HepG2 (cell line): ENCODE data around the gene RAG2. TPM values are rescaled to one million over a fixed set of nuclear protein-coding genes. Genes with fewer than 3 reads are reported as not detected.

Source experiments
- ATF4 ChIP-seq, 2 experiments: fragments of 450-650 bp in 1 of 2; sonication (generic) in 1 of 2; formaldehyde crosslinking; IDR thresholded peaks; 2 replicates each; pipeline versions ENCODE4 v1.5.0 to v1.8.0; 2020 to 2022; ENCODE audit warnings: mild to moderate bottlenecking in 1 of 2, missing genetic modification reagents in 1 of 2
- BCL6 ChIP-seq: IDR thresholded peaks from 2 replicates; pipeline ENCODE4 v1.6.1; 2016; ENCODE audit warnings: missing genetic modification reagents, missing compliant biosample characterization
- CEBPG ChIP-seq: IDR thresholded peaks from 2 replicates; pipeline ENCODE4 v1.6.1; 2016
- CHD4 ChIP-seq: fragments of 200-600 bp; sonication (generic); IDR thresholded peaks from 2 replicates; pipeline ENCODE4 v1.7.0; 2017; ENCODE audit warnings: mild to moderate bottlenecking, low read length, borderline replicate concordance
- EHMT2 ChIP-seq: fragments of 200-600 bp; sonication (generic); IDR thresholded peaks from 2 replicates; pipeline ENCODE4 v1.7.0; 2017; ENCODE audit warnings: antibody characterized with exemption, low read depth, low read length, borderline replicate concordance
- FOXK2 ChIP-seq: fragments of 450-650 bp; IDR thresholded peaks from 2 replicates; pipeline ENCODE4 v1.6.1; 2016
- GMEB2 ChIP-seq: IDR thresholded peaks from 2 replicates; pipeline ENCODE4 v1.6.1; 2016; ENCODE audit warnings: missing biosample characterization, missing genetic modification reagents, low read depth
- GTF2F1 ChIP-seq: fragments of 150-350 bp; IDR thresholded peaks from 2 replicates; pipeline ENCODE4 v1.6.1; 2014; ENCODE audit warnings: low read length
- KLF16 ChIP-seq, 2 experiments: sonication (generic) in 1 of 2; formaldehyde crosslinking in 1 of 2; IDR thresholded peaks; 2 replicates each; pipeline versions ENCODE4 v1.6.1 to v1.8.0; 2016 to 2023; ENCODE audit warnings: missing genetic modification reagents in 2 of 2, missing compliant biosample characterization in 1 of 2
- MBNL3 ChIP-seq: fragments of 250-450 bp; sonication (Bioruptor Pico); conservative IDR thresholded peaks from 2 replicates; pipeline ENCODE4 v1.8.0; 2022; ENCODE audit warnings: mild to moderate bottlenecking, inconsistent platforms
- MEF2D ChIP-seq: sonication (generic); formaldehyde crosslinking; IDR thresholded peaks from 2 replicates; pipeline ENCODE4 v1.5.1; 2020; ENCODE audit warnings: mild to moderate bottlenecking, missing genetic modification reagents
- MIER2 ChIP-seq: IDR thresholded peaks from 2 replicates; pipeline ENCODE4 v1.6.1; 2016; ENCODE audit warnings: missing biosample characterization, missing genetic modification reagents
- NFE2 ChIP-seq: sonication (generic); formaldehyde crosslinking; IDR thresholded peaks from 2 replicates; pipeline ENCODE4 v1.4.0; 2020; ENCODE audit warnings: missing genetic modification reagents
- POGZ ChIP-seq: sonication (generic); formaldehyde crosslinking; IDR thresholded peaks from 2 replicates; pipeline ENCODE4 v1.4.0; 2020; ENCODE audit warnings: mild to moderate bottlenecking, missing genetic modification reagents
- SIX1 ChIP-seq: sonication (generic); formaldehyde crosslinking; IDR thresholded peaks from 2 replicates; pipeline ENCODE4 v1.4.0; 2020; ENCODE audit warnings: missing genetic modification reagents, borderline replicate concordance
- TBX2 ChIP-seq: sonication (generic); formaldehyde crosslinking; IDR thresholded peaks from 2 replicates; pipeline ENCODE4 v1.5.0; 2020; ENCODE audit warnings: missing genetic modification reagents, mild to moderate bottlenecking, borderline replicate concordance
- TFAP4 ChIP-seq: sonication (generic); IDR thresholded peaks from 2 replicates; pipeline ENCODE4 v1.6.1; 2016; ENCODE audit warnings: low read depth, borderline replicate concordance
- ZFP36 ChIP-seq: fragments of 150-350 bp; IDR thresholded peaks from 2 replicates; pipeline ENCODE4 v1.6.1; 2018; ENCODE audit warnings: borderline replicate concordance, low read length, low read depth; ENCODE audit not compliant: partially characterized antibody
- ZNF260 ChIP-seq: sonication (generic); formaldehyde crosslinking; IDR thresholded peaks from 2 replicates; pipeline ENCODE4 v1.4.0; 2020; ENCODE audit warnings: missing genetic modification reagents, low read depth, mild to moderate bottlenecking, borderline replicate concordance
- ZNF577 ChIP-seq: sonication (generic); formaldehyde crosslinking; IDR thresholded peaks from 2 replicates; pipeline ENCODE4 v1.4.0; 2020; ENCODE audit warnings: mild to moderate bottlenecking, low read depth, missing genetic modification reagents, borderline replicate concordance
- ZNF597 ChIP-seq: sonication (generic); formaldehyde crosslinking; IDR thresholded peaks from 2 replicates; pipeline ENCODE4 v1.5.0; 2020; ENCODE audit warnings: missing genetic modification reagents
- ZSCAN12 ChIP-seq: sonication (generic); formaldehyde crosslinking; IDR thresholded peaks from 2 replicates; pipeline ENCODE4 v1.9.0; 2021; ENCODE audit warnings: mild to moderate bottlenecking, missing genetic modification reagents
- polyA plus RNA-seq, 8 experiments: library from polyadenylated mRNA; depleted of rRNA in 3 of 8; stranded (reverse) in 7 of 8; unstranded in 1 of 8; fragments of >200 nt; fragmentation: Illumina TruSeq in 4 of 8; extraction: Trizol in 4 of 8; gene quantifications; 2 replicates each; pipeline versions ENCODE4 v1.2.1 to v1.2.3, GENCODE V29; 2011 to 2016; ENCODE audit warnings: low read depth in 4 of 8, missing spikeins in 1 of 8, mixed read lengths in 1 of 8; ENCODE audit not compliant: insufficient read depth in 1 of 8
- total RNA-seq, 5 experiments: library from RNA; depleted of rRNA; stranded (reverse); fragments of >200 nt; fragmentation: Illumina TruSeq; extraction: Trizol; gene quantifications; 2 replicates each; pipeline ENCODE4 v1.2.3, GENCODE V29; 2016; ENCODE audit warnings: low read depth in 1 of 5

The RAG2 gene
- total and polyA plus RNA-seq, 2 of the 13 experiments (the other 11 are each of a cell fraction or from before 2014, with no cell fraction given) = not detected

GRCh38 chr11:36594316-36594989, 3.6 kb downstream of the RAG2 start, which contains the start of gene IFTAP (continued):
- peak; percentile 64; the same call in 1 of the 2 replicates for TF ChIP-seq TBX2 (CRISPR knock-in tag)
- TF ChIP-seq ZFP36 = peak; percentile 12
- peak; percentile 56 for TF ChIP-seq CEBPG (CRISPR knock-in tag)
- no peak for TF ChIP-seq ZNF577 (CRISPR knock-in tag)
- 0 out of 2 replicates have a peak, but pooled peaks have one; percentile 47 for TF ChIP-seq MBNL3 (CRISPR knock-in tag)
- peak; percentile 52 for TF ChIP-seq BCL6 (CRISPR knock-in tag)
- peak; percentile 66; the same call in 1 of the 2 replicates for TF ChIP-seq MIER2 (CRISPR knock-in tag)
- TF ChIP-seq ZNF597 (CRISPR knock-in tag) = 0 out of 2 replicates have a peak, but pooled peaks have one; percentile 84
- TF ChIP-seq ATF4 (CRISPR knock-in tag; IDR thresholded peaks at IDR 0.05) = 0 out of 4 replicates have a peak, but pooled peaks of 1 of the 2 experiments have one; percentile 24
- TF ChIP-seq MEF2D (CRISPR knock-in tag) = no peak
- TF ChIP-seq SIX1 (CRISPR knock-in tag) = 0 out of 2 replicates have a peak, but pooled peaks have one; percentile 20
- peak; percentile 71; the same call in 1 of the 2 replicates for TF ChIP-seq TFAP4
- peak; percentile 85 for TF ChIP-seq POGZ
- TF ChIP-seq CHD4 = no peak
- TF ChIP-seq ZSCAN12 = no peak
- peak in 1 of 2 experiments; percentile 51; a peak in 1 of 4 replicates for TF ChIP-seq KLF16 (CRISPR knock-in tag; IDR thresholded peaks at IDR 0.05)
- peak; percentile 96 for TF ChIP-seq EHMT2
- TF ChIP-seq FOXK2 = no peak
- TF ChIP-seq GMEB2 (CRISPR knock-in tag) = 0 out of 2 replicates have a peak, but pooled peaks have one; percentile 43
- TF ChIP-seq ZNF260 (CRISPR knock-in tag) = no peak
- no peak for TF ChIP-seq GTF2F1
- 0 out of 2 replicates have a peak, but pooled peaks have one; percentile 17 for TF ChIP-seq NFE2 (CRISPR knock-in tag)
